HCT116 (cell line): ENCODE measurements around the gene DRAM1. TPM values are rescaled to one million over a fixed set of nuclear protein-coding genes. Genes with fewer than 3 reads are reported as not detected.

Experiments used
- ATAC-seq: fragments of 200-7000 bp; cut with Tn5 transposase; 2 replicates; pipeline ENCODE4 v1.9.1; 2020; ENCODE audit warnings: mild to moderate bottlenecking, moderate library complexity
- BruUV-seq: library from RNA; stranded (reverse); fragments of 400-500 nt; replicated peaks from 2 replicates; lab custom pipeline; 2021; lab: Mats Ljungman, UMichigan
- CTCF ChIA-PET: fragments of 300-600 bp; sonication (Branson Sonifier 250); formaldehyde crosslinking; loops from one replicate; lab custom pipeline; 2021; ENCODE audit warnings: antibody characterized with exemption; lab: Charles Lee
- POLR2A ChIA-PET: fragments of 300-600, 350-600 bp; sonication (Branson Sonifier 250); formaldehyde crosslinking; loops from one replicate; lab custom pipeline; 2021; ENCODE audit warnings: antibody characterized with exemption; lab: Charles Lee
- RAD21 ChIA-PET, 2 experiments: fragments of 300-600 bp; sonication (Branson Sonifier 250); formaldehyde crosslinking; loops; one replicate each; lab custom pipeline; 2023; ENCODE audit warnings: low total read pairs in 2 of 2; ENCODE audit not compliant: uncharacterized antibody in 2 of 2, unreplicated experiment in 2 of 2, low non-redundant PET in 1 of 2; lab: Charles Lee
- DNase-seq: peaks from one replicate; pipeline ENCODE4 v3.0.0-alpha.2; 2010; ENCODE audit warnings: low read depth, low spot score
- H2AFZ ChIP-seq: fragments of 200-600 bp; shearing (Covaris generic), sonication (generic); 2 replicates; pipeline ENCODE4 v1.6.1; 2017; ENCODE audit warnings: low read depth, mixed run types, mixed read lengths, antibody characterized with exemption, low read length; ENCODE audit not compliant: poor library complexity, severe bottlenecking
- H3K27ac ChIP-seq: 2 replicates; pipeline ENCODE4 v1.5.1; 2012; ENCODE audit warnings: low read depth, low read length
- H3K27me3 ChIP-seq: fragments of 200-600 bp; sonication (generic); 2 replicates; pipeline ENCODE4 v1.6.1; 2016; ENCODE audit warnings: mixed run types, low read length, mixed read lengths; ENCODE audit not compliant: insufficient read depth
- H3K36me3 ChIP-seq, 2 experiments: fragments of 200-500 bp in 1 of 2; fragments of 200-600 bp in 1 of 2; sonication (Bioruptor generic) in 1 of 2; sonication (generic) in 1 of 2; 2 replicates each; pipeline versions ENCODE4 v1.5.1 to v1.6.1; 2014 to 2016; ENCODE audit warnings: low read length in 2 of 2, inconsistent platforms in 1 of 2, mixed read lengths in 1 of 2, mixed run types in 1 of 2; ENCODE audit not compliant: insufficient read depth in 2 of 2, control insufficient read depth in 1 of 2
- H3K4me1 ChIP-seq, 2 experiments: fragments of 200-600 bp in 1 of 2; sonication (generic) in 1 of 2; 2 replicates each; pipeline versions ENCODE4 v1.5.1 to v1.6.1; 2012 to 2017; ENCODE audit warnings: low read length in 2 of 2, inconsistent platforms in 1 of 2, mild to moderate bottlenecking in 1 of 2, mixed read lengths in 1 of 2, mixed run types in 1 of 2, moderate library complexity in 1 of 2; ENCODE audit not compliant: insufficient read depth in 2 of 2, control insufficient read depth in 1 of 2
- H3K4me2 ChIP-seq: fragments of 200-600 bp; sonication (generic); 2 replicates; pipeline ENCODE4 v1.6.1; 2017; ENCODE audit warnings: mixed run types, low read length, mixed read lengths
- H3K4me3 ChIP-seq, 2 experiments: fragments of 200-600 bp in 1 of 2; sonication (generic) in 1 of 2; replicated peaks in 1 of 2; 2 replicates each; pipeline ENCODE4 v1.5.1; 2011 to 2016; ENCODE audit warnings: low read length in 2 of 2, control low read depth in 1 of 2, low read depth in 1 of 2, mild to moderate bottlenecking in 1 of 2, mixed read lengths in 1 of 2, mixed run types in 1 of 2
- H3K79me2 ChIP-seq: fragments of 200-600 bp; sonication (generic); 2 replicates; pipeline ENCODE4 v1.6.1; 2017; ENCODE audit warnings: mild to moderate bottlenecking, mixed run types, low read length, moderate library complexity, mixed read lengths; ENCODE audit not compliant: insufficient read depth
- H3K9ac ChIP-seq: fragments of 200-600 bp; sonication (generic); 2 replicates; pipeline ENCODE4 v1.6.1; 2016; ENCODE audit warnings: low read length, mixed read lengths
- H3K9me2 ChIP-seq: fragments of 200-600 bp; sonication (generic), shearing (Covaris generic); 2 replicates; pipeline ENCODE4 v1.6.1; 2017; ENCODE audit warnings: mixed run types, mild to moderate bottlenecking, moderate library complexity; ENCODE audit not compliant: insufficient read depth
- H3K9me3 ChIP-seq, 2 experiments: fragments of 200-500 bp in 1 of 2; fragments of 200-600 bp in 1 of 2; sonication (Bioruptor generic) in 1 of 2; sonication (generic) in 1 of 2; 2 replicates each; pipeline ENCODE4 v1.6.1; 2014 to 2017; ENCODE audit warnings: low read length in 2 of 2, mixed read lengths in 2 of 2, inconsistent platforms in 1 of 2, low read depth in 1 of 2, mild to moderate bottlenecking in 1 of 2, mixed run types in 1 of 2, moderate library complexity in 1 of 2; ENCODE audit not compliant: control insufficient read depth in 1 of 2, insufficient read depth in 1 of 2
- H4K20me1 ChIP-seq: fragments of 200-600 bp; sonication (generic), shearing (Covaris generic); 2 replicates; pipeline ENCODE4 v1.6.1; 2017; ENCODE audit warnings: mixed run types, mild to moderate bottlenecking, moderate library complexity; ENCODE audit not compliant: insufficient read depth
- ATF3 ChIP-seq: IDR thresholded peaks from 2 replicates; pipeline ENCODE4 v1.6.1; 2012
- CEBPB ChIP-seq: IDR thresholded peaks from 2 replicates; pipeline ENCODE4 v1.6.1; 2012; ENCODE audit warnings: low read depth
- CTCF ChIP-seq, 3 experiments: fragments of 200-600 bp in 1 of 3; sonication (generic) in 1 of 3; IDR thresholded peaks in 2 of 3; conservative IDR thresholded peaks in 1 of 3; 2 replicates each; pipeline ENCODE4 v1.5.1; 2012 to 2017; ENCODE audit warnings: low read depth in 2 of 3, low read length in 2 of 3, antibody characterized with exemption in 1 of 3, borderline replicate concordance in 1 of 3, control low read depth in 1 of 3, mild to moderate bottlenecking in 1 of 3, mixed read lengths in 1 of 3, mixed run types in 1 of 3, moderate library complexity in 1 of 3; ENCODE audit not compliant: insufficient read depth in 1 of 3
- EGR1 ChIP-seq: IDR thresholded peaks from 2 replicates; pipeline ENCODE4 v1.6.1; 2012; ENCODE audit warnings: low read depth
- ELF1 ChIP-seq: IDR thresholded peaks from 2 replicates; pipeline ENCODE4 v1.6.1; 2012; ENCODE audit warnings: low read depth, borderline replicate concordance
- EZH2 ChIP-seq: fragments of 200-600 bp; sonication (generic); IDR thresholded peaks from 2 replicates; pipeline ENCODE4 v1.6.1; 2017; ENCODE audit warnings: antibody characterized with exemption, mixed run types
- EZH2phosphoT487 ChIP-seq: fragments of 200-600 bp; IDR thresholded peaks from 2 replicates; pipeline ENCODE4 v1.6.1; 2018; ENCODE audit warnings: antibody characterized with exemption, borderline replicate concordance
- FOSL1 ChIP-seq: IDR thresholded peaks from 2 replicates; pipeline ENCODE4 v1.6.1; 2012; ENCODE audit warnings: low read depth
- JUND ChIP-seq: IDR thresholded peaks from 2 replicates; pipeline ENCODE4 v1.6.1; 2012
- POLR2A ChIP-seq: IDR thresholded peaks from 2 replicates; pipeline ENCODE4 v1.7.0; 2011; ENCODE audit warnings: borderline replicate concordance; ENCODE audit not compliant: insufficient read depth, insufficient read length; ENCODE audit errors: extremely low read depth
- POLR2AphosphoS5 ChIP-seq: IDR thresholded peaks from 2 replicates; pipeline ENCODE4 v1.6.1; 2011; ENCODE audit warnings: mild to moderate bottlenecking, low read depth, low read length, moderate library complexity
- RAD21 ChIP-seq: IDR thresholded peaks from 2 replicates; pipeline ENCODE4 v1.6.1; 2012; ENCODE audit warnings: low read depth, mild to moderate bottlenecking
- REST ChIP-seq: IDR thresholded peaks from 2 replicates; pipeline ENCODE4 v1.6.1; 2012; ENCODE audit warnings: low read depth
- SRF ChIP-seq: IDR thresholded peaks from 2 replicates; pipeline ENCODE4 v1.6.1; 2012; ENCODE audit warnings: low read depth
- TCF7L2 ChIP-seq: IDR thresholded peaks from 2 replicates; pipeline ENCODE4 v1.7.0; 2011; ENCODE audit warnings: borderline replicate concordance, inconsistent platforms; ENCODE audit not compliant: insufficient read depth, insufficient read length; ENCODE audit errors: extremely low read depth
- ZBTB33 ChIP-seq: IDR thresholded peaks from 2 replicates; pipeline ENCODE4 v1.6.1; 2011; ENCODE audit warnings: mild to moderate bottlenecking, low read length, moderate library complexity; ENCODE audit not compliant: insufficient replicate concordance; ENCODE audit errors: extremely low read depth
- ZFX ChIP-seq: fragments of 450-650 bp; IDR thresholded peaks from 2 replicates; pipeline ENCODE4 v1.6.1; 2017
- ZNF274 ChIP-seq: fragments of 200-500 bp; sonication (Bioruptor generic); IDR thresholded peaks from 2 replicates; pipeline ENCODE4 v1.6.1; 2014; ENCODE audit warnings: mild to moderate bottlenecking, low read depth, low read length, inconsistent platforms
- intact Hi-C: fragments of 100-400 bp; cut with micrococcal nuclease; formaldehyde crosslinking; loops from 2 replicates; pipeline ENCODE4 v1.10.0; 2022
- total RNA-seq: library from RNA; stranded (reverse); gene quantifications from one replicate; pipeline ENCODE4 v1.2.1, GENCODE V29; 2021; ENCODE audit not compliant: unreplicated experiment

DRAM1 gene
- total RNA-seq, 1 experiment from 2014 or later, result 20.3 TPM

- Histone ChIP-seq H3K4me3 (no peak overlapping the region), H4K20me1 (no peaks in the 10 kb centered on the region), H3K9me3 (no peaks in the 10 kb centered on the region), H3K79me2 (no peaks in the 10 kb centered on the region), H3K27ac (no peak overlapping the region), H3K27me3 (no peaks in the 10 kb centered on the region), H3K36me3 (no peaks in the 10 kb centered on the region), H2AFZ (no peak overlapping the region), H3K4me1 (no peaks in the 10 kb centered on the region), H3K9ac (no peak overlapping the region), H3K9me2 (no peaks in the 10 kb centered on the region), H3K4me2 (no peak overlapping the region)
- TF ChIP-seq ZFX (no peak), POLR2AphosphoS5 (no peak), FOSL1 (no peak), CEBPB (no peak), ELF1 (no peak), CTCF (IDR thresholded peaks at IDR 0.05 in 2 of 3, conservative IDR thresholded peaks at IDR 0.05 in 1 of 3; ENCODE audit: borderline replicate concordance in 1 of 3, insufficient read depth in 1 of 3, low read depth in 2 of 3, low read length in 2 of 3) (no peak), REST (no peak), ATF3 (no peak), ZBTB33 (no peak), SRF (no peak), EZH2phosphoT487 (no peak), TCF7L2 (no peak), RAD21 (no peak), ZNF274 (no peak), EGR1 (no peak), JUND (no peak), EZH2 (no peak), POLR2A (no peak)
- intact Hi-C loops, result no loop called here
- ATAC-seq (no peak), DNase-seq (no peak)
- RAD21 ChIA-PET, result no interaction called here
- POLR2A ChIA-PET, result no interaction called here
- BruUV-seq, result no TSS peak
- CTCF ChIA-PET, result no interaction called here
Observed at GRCh38 chr12:101870925-101871324, 6.5 kb upstream of the DRAM1 start.
